Stimulated activated CD4-positive, alpha-beta T cell treated with anti-CD3 and anti-CD28 coated beads, Interleukin-1b, Interleukin-23, amount 100 ng/mL, for 1 hour (primary cell): ENCODE measurements around the gene CTSF.
A peak's percentile ranks its signal among the peaks of the same experiment; 100 is the strongest.
"Not testable (repeated sequence)": the region's sequence is repeated elsewhere in the genome, so short reads cannot be mapped to it uniquely, and the experiment has no call there.

Experiments
- DNase-seq, 2 donors: peaks; one replicate each; pipeline ENCODE4 v3.0.0-alpha.2; 2020; ENCODE audit warnings: low read depth in 2 of 2

The CTSF gene

DNA sequence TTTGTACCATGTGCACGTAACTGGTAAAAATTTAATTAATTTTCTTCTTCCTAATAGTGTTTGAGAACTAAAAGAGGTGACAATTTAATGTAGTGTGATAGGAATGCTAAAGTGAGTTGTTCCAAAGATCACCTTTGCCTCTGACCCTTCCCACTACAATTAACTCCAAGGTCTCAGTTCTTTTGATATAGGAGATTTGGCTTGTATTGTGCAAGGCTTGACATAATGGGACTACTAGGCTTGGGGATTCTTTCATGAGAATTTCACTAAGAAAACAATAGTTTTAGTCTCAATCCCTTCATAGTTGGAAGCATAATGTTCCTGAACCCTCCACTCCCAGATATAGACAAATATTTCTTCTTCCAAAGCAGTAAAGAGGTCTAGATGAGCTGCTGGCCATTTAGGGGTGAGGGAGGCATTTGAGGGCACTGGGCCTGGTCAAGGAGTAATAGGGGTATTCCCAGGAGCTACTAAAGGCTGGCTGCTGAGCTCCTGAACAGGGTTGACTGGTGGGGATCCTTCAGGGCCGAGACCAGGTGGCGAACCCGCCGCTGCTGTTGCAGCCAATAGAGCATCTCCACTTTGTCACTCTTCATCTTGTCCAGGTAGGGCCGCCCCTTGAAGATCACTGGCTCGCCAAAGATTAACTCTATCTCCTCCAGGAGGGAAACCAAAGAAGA lies 21.7 kb upstream of the CTSF start:
- DNase-seq = no peak

DNA sequence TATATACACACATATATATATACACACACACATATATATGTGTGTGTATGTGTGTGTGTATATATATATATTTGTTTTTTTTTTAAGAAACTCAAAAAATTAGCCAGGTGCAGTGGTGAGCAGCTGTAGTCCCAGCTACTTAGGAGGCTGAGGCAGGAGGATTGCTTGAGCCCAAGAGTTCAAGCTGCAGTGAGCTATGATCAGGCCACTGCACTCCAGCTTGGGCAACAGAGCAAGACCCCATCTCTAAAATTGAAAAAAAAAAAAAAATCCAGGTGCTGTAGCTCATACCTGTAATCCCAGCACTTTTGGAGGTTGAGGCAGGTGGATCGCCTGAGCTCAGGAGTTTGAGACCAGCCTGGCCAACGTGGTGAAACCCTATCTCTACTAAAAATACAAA lies 20.9 kb upstream of the CTSF start:
- DNase-seq = not testable (repeated sequence)

DNA sequence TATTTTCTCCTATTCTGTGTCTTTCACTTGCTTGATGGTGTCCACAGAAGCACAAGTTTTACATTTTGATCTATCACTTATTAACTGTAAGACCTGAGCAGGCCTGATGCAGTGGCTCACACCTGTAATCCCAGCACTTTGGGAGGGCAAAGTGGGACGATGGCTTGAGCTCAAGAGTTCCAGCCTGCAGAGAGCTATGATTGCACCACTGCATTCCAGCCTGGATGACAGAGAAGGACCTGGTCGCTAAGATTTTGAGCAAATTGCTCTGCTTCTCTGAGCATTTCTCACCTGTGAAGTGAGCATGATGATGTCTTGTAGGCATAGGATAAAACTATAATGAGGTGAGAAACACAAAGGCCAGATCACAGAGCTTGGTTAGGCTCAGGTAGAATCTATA lies 17.7 kb upstream of the CTSF start:
- DNase-seq = no peak

DNA sequence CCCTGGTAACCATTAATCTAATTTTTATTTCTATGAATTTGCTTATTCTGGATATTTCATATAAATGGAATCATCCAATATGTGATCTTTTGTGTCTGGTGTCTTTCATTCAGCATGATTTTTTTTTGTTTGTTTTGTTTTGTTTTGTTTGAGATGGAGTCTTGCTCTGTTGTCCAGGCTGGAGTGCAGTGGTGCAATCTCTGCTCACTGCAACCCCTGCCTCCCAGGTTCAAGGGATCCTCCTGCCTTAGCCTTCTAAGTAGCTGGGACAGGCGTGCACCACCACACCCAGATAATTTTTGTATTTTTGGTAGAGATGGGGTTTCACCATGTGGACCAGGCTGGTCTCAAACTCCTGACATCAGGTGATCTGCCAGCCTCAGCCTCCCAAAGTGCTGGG lies 17.0 kb upstream of the CTSF start:
- not testable (repeated sequence) for DNase-seq

GRCh38 chr11:66582565-66583147 lies 14.2 kb upstream of the CTSF start:
- DNase-seq = not testable (repeated sequence)

DNA sequence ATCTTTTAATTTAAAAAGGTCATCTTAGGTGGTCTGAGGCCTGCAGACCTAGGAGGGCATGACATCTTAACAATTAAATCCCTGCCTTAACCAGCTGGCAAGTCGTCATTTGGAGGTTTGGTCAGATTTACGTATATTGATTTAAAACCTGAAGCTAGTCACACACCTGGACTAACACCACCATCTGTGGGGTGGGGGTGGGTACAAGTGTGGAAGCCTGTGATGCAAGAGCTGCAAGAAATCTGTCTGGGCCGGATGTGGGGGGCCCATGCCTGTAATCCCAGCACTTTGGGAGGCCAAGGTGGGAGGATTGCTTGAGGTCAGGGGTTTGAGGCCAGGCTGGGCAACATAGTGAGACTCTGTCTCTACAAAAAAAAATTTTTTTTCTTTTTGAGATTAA lies 12.9 kb upstream of the CTSF start:
- no peak for DNase-seq

GRCh38 chr11:66580803-66581202 lies 12.4 kb upstream of the CTSF start:
- DNase-seq = no peak

- peak; percentile 45 to 75 for DNase-seq
Observed at GRCh38 chr11:66579017-66579606, 10.7 kb upstream of the CTSF start.

- no peak for DNase-seq
Observed at GRCh38 chr11:66570850-66571180, 2.4 kb upstream of the CTSF start.

DNA sequence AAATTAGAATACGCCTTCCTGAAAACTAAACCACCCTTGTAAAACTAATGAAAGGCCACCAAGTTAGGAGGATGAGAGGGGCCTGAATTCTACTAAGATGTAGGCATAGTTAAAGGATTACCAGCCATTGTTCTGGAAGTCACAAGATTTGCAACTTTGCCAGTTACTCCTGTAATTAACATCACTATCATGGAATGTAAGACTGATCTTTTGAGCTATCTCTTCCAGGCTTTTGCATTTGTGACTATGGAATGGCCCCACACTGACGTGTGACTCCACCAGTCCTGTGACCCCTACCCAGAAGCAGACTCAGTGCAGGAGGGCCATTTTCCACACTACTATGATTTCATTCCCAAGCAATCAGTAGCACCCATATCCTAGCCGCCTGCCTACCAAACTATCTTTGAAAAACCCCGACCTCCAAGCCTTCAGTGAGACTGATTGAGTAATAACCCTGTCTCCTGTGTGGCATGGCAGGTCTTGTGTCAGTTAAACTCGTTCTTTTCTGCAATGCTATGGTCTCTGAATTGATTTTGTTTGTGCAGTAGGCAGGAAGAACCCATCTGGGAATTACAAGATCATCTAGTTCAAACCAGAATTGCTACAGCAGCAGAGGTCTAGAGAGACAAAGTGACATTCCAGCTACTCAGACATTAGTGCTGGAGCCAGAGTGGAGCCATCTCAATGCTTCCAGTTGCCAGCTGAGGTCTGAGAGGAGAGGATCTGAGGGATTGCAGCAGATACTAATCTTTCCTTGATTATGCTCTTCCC lies 1.9 kb upstream of the CTSF start:
- DNase-seq = no peak

DNA sequence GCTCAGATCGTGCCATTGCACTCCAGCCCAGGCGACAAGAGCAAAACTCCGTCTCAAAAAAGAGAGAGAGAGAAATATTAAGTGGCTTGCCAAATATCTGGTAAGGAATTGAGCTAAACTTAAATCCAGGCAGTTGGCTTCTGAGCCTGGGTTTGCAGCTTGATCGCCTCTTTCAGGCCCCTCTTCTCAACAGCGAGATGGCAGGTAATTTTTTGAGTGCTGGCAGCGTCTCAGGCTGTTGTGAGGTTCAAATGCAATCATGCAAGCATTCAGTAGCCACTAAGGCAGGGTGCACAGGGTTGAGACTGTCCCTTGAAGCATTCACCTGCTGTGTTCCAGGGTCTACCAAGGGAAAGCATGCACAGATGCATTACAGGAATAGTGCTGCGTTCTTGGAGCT lies 670 bp upstream of the CTSF start:
- DNase-seq = no peak

- no peak for DNase-seq
Observed at GRCh38 chr11:66567787-66568123, 651 bp downstream of the CTSF start.

- DNase-seq = no peak
Observed at GRCh38 chr11:66566221-66566620, 2.2 kb downstream of the CTSF start.

GRCh38 chr11:66564984-66565383 lies 3.4 kb downstream of the CTSF start:
- no peak for DNase-seq

- DNase-seq = no peak
Observed at GRCh38 chr11:66564538-66564937, 3.9 kb downstream of the CTSF start.

- DNase-seq = no peak
Observed at GRCh38 chr11:66563832-66564231, 4.6 kb downstream of the CTSF start.

DNA sequence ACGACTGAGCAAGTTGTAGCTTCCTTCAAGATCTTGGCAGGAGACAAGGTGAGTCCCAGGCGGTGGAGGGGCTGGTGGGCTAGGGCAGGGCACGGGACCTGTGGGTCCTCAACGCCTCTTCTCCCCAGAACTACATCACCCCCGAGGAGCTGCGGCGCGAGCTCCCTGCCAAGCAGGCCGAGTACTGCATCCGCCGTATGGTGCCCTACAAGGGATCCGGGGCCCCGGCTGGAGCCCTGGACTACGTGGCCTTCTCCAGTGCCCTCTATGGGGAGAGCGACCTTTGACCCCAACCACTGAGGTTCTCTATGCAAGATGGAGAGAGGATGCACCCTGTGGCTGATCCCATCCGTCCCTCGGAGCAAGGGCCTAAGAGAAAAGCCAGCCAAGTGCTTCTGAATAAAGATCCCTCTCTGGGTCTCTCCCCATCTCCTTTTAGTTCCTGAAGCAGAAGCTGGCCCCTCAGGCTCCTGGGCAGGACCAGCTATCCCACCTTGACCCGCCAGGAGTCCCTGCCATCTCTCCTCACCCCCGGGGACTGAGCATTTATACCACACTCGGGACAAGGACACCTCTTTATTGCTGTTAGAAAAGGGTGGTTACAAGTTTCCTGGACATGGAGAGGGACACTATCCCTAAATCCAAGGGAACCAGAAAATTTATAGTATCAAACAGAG lies 5.4 kb downstream of the CTSF start:
- DNase-seq = no peak

- DNase-seq = no peak
Observed at GRCh38 chr11:66562275-66562674, 6.1 kb downstream of the CTSF start.

GRCh38 chr11:66561975-66562248 lies 6.5 kb downstream of the CTSF start:
- DNase-seq = no peak

GRCh38 chr11:66561178-66561974 lies 7.0 kb downstream of the CTSF start:
- DNase-seq = no peak

GRCh38 chr11:66559866-66560676 lies 8.3 kb downstream of the CTSF start:
- DNase-seq = no peak
